Left ventricle myocardium superior (tissue), 1 donor: Measurements from ENCODE around the gene SLC50A1. TPM values are rescaled to one million over a fixed set of nuclear protein-coding genes. Genes with fewer than 3 reads are reported as not detected.
A peak's percentile ranks its signal among the peaks of the same experiment; 100 is the strongest.
"Not testable (repeated sequence)": the region's sequence is repeated elsewhere in the genome, so short reads cannot be mapped to it uniquely, and the experiment has no call there.

Experiments
- ATAC-seq: fragments of 200-7000 bp; cut with Tn5 transposase; one replicate; pipeline ENCODE4 v1.9.1; 2020; ENCODE audit warnings: mild to moderate bottlenecking, moderate library complexity
- DNase-seq: peaks from one replicate; pipeline ENCODE4 v3.0.0-alpha.2; 2020
- intact Hi-C: fragments of 100-400 bp; cut with micrococcal nuclease; formaldehyde crosslinking; loops from one replicate; pipeline ENCODE4 v1.11.0; 2022
- total RNA-seq: library from RNA; stranded (reverse); fragmentation: NEBNext Ultra II Directional; extraction: Animal tissue kit (Norgen Biotek cat#: 25700); gene quantifications from one replicate; pipeline ENCODE4 v1.2.1, GENCODE V29; 2021
- donor health status: DM: no; HTN: yes; CAD: no; lungs with severe emphysema.

Gene SLC50A1
- total RNA-seq, 1 donor from 2014 or later, result 8.8 TPM

DNA sequence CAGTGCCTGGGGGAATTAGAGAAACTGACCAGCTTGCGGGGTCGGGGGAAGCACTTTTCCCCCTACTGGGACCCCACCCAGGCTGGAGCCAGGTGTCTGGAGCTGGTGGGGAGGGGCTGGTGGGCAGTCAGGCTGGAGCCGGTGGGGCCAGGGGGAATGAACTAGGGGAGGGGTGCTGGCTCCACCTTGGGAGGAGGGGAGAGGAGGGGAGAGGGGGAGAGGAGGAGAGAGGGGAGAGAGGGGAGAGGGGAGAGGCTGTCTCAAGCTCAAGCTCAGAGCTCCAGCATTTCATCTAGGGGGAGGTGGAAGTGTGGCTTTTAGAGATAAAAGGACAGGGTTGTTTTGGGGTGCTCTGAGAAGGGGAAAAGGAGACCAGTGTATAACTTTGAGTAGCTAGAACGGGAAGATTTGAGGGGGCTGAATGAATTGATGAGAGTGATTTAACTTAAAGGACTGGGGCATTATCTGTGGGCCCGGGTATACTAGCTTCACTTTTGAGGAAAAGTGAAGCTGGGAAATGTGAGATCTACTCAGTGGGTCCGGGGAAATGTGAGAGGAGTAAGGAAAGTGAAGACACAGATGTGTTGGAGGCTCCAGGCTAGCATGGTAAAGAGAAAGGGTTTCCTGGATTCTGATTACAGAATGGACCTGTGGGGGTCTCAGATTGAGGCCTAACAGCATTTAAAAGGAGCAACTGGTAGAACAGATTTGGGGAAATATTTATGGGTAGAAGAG is 5.2 kb upstream of the SLC50A1 start:
- ATAC-seq, result no peak
- intact Hi-C loops, result no loop called here
- no peak for DNase-seq

DNA sequence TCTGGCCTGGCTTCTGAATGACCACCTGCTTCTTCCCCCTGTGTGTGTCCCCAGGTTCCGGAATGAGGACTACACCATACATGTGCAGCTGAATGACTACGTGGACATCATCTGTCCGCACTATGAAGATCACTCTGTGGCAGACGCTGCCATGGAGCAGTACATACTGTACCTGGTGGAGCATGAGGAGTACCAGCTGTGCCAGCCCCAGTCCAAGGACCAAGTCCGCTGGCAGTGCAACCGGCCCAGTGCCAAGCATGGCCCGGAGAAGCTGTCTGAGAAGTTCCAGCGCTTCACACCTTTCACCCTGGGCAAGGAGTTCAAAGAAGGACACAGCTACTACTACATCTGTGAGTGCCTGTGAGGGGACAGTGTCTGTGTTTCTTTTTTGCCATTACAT is 4.4 kb upstream of the SLC50A1 start:
- peak; percentile 80 for DNase-seq
- ATAC-seq, result peak; percentile 11
- intact Hi-C loops, result no loop called here

DNA sequence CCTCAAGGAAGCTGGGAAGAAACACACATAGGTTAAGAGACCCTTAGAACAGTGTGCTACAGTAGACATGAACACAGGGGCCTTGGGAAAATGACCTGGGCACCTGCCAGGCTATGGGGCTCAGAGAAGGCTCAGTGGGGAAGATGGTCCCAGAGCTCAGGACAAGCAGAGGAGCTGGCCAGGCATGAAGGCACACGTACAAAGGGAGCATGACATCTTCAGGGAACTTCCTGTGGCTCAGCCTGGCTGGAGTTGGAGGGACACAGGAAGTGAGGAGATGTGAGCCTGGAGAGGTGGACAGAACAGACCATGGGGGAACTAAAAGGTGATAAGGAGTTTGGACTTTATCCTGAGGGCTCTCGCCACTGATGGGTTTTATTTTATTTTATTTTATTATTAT is 3.8 kb upstream of the SLC50A1 start:
- DNase-seq, result no peak
- ATAC-seq, result no peak
- intact Hi-C loops, result no loop called here

DNA sequence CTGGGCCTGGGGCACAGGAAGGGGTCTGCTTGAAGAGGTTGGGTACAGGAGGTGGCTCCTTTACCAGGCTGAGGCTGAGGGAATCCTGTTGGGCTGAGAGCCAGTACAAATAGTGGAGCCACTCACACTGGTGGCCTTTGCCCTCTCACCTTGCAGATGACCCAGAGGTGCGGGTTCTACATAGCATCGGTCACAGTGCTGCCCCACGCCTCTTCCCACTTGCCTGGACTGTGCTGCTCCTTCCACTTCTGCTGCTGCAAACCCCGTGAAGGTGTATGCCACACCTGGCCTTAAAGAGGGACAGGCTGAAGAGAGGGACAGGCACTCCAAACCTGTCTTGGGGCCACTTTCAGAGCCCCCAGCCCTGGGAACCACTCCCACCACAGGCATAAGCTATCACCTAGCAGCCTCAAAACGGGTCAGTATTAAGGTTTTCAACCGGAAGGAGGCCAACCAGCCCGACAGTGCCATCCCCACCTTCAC is 1.8 kb upstream of the SLC50A1 start:
- DNase-seq (no peak), ATAC-seq (no peak)
- intact Hi-C loops, result no loop called here

DNA sequence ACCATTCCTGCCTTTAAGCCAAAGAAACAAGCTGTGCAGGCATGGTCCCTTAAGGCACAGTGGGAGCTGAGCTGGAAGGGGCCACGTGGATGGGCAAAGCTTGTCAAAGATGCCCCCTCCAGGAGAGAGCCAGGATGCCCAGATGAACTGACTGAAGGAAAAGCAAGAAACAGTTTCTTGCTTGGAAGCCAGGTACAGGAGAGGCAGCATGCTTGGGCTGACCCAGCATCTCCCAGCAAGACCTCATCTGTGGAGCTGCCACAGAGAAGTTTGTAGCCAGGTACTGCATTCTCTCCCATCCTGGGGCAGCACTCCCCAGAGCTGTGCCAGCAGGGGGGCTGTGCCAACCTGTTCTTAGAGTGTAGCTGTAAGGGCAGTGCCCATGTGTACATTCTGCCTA is 1.3 kb upstream of the SLC50A1 start:
- ATAC-seq, result no peak
- intact Hi-C loops, result no loop called here
- no peak for DNase-seq

DNA sequence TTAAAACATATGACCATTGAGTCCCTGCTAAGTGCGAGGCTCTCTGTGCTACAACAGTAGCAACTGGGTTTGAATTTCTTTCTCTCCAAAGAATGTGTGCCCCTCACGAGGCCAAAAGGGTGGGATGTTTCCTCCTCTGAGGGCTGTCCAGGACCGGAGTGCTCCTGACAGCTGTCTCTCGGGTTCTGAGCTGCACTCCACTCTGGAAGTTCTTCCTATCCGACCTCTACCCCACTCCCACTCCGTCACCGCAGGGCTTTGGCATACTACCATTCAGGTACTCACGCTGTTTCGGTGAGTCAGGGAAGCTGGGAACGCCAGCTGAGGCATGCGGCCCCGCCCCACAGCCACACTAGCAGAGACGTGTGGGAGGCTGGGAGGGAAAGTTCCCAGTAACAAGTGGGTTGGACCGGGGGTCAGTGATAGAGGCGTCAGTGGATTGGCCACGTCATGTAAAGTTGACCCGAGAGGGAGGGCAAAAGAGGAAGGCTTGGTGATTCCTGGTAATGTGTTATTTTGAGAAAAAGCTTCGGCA is 705 bp upstream of the SLC50A1 start:
- DNase-seq (peak; percentile 86), ATAC-seq (peak; percentile 65)
- intact Hi-C loops, result no loop called here

DNA sequence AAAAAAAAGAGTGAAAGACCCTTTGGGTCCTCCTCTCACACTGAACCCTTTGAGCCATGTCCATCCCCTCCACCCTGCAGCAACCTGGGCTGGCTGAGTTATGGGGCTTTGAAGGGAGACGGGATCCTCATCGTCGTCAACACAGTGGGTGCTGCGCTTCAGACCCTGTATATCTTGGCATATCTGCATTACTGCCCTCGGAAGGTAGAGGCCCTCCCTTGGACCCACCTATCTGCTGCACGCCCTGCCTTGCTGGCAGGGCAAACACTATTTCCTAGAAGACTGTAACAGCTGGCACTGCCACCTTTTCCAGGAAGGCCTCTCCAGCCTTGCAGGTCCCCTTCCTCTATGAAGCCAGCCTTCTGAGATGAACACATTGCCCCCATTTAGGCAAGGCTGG is 1.1 kb downstream of the SLC50A1 start:
- no peak for ATAC-seq
- intact Hi-C loops, result no loop called here
- DNase-seq, result no peak

DNA sequence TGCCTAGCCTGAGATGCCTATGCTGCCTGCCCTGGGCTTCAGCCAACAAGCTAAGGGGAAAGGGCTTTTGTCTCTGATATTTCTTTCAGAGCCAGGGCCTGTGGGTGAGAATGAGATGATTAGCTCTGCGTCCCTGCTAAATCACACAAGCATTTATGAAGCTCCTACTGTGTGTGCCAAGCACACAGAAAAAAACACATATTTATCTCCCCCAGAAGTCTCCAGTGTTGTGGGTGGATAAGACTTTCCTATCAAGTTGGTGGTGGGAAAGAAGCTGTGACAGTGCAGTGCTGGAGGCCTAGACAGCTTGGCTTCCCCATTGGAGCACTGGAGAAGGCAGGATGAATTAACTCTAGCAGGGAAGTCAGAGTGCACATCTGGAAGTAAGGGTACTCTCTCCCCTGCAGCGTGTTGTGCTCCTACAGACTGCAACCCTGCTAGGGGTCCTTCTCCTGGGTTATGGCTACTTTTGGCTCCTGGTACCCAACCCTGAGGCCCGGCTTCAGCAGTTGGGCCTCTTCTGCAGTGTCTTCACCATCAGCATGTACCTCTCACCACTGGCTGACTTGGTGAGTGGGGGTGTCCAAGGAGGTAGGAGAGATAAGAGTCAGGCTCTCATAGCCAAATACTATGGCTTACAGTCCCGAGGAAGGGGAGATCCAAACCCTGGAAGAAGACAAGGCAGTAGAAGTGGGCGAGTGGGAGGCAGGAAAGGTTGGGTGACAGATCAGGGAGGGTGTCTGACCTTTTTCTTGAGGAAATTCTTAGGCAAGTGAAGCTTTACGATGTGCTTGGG is 1.7 kb downstream of the SLC50A1 start:
- intact Hi-C loops, result no loop called here
- ATAC-seq (no peak), DNase-seq (no peak)

DNA sequence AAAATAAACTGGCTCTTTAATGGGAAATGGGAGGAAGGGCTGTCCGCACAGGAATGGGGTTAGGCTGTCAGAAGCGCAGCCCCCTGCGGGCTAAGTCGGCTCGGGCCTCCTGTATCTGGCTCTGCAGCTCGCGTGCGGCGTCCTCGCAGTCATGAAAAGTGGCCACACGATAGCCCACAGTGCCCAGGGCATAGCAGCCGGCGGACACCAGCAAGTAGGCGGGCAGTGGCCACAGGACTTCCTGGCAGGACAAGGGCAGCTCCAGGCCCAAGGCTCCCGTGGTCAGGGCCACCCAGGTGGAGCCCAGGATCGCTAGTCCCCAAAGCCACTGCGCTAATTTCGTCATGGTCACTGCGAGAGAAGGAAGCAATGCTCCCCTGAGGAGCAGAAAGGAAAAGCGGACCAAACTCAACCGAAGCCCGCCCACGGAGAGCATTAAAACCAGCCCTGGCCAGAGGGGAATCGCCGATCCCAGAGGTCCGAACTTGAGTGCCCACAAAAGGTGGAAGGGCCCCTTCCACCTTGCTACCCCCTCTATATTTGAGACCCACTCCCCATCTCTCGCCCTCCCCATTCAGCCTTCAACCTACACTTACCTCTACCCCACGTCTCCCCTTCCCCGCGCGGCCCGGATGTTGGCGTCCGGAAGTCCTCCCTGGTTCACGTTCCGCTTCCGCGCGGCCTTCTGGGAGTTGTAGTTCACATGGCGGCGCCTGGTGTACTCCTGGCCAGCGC is 4.4 kb downstream of the SLC50A1 start, which contains the start of gene DPM3:
Gene DPM3 (minus strand): TSS at position 637 of the 735 bp plus-strand sequence. CDS start 291 bp downstream, at position 346.
- peak; percentile 93 for DNase-seq
- ATAC-seq, result peak; percentile 71
- intact Hi-C loops, result no loop called here

DNA sequence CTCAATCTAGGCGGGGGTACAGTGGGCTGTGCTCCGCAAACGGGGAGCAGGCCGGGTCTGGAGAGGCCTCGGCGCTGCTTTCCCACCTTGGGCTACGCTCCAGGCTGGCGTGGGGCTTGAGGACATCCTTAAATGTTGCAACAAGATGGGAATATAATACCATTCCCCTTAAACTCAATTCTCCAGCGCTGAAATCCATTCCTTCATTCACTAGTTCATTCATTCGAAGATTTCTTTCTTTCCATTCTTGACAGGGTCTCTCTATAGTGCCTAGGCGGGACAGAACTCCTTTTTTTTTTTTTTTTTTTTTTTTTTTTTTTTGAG is 4.9 kb downstream of the SLC50A1 start:
- no peak for ATAC-seq
- intact Hi-C loops, result no loop called here

DNA sequence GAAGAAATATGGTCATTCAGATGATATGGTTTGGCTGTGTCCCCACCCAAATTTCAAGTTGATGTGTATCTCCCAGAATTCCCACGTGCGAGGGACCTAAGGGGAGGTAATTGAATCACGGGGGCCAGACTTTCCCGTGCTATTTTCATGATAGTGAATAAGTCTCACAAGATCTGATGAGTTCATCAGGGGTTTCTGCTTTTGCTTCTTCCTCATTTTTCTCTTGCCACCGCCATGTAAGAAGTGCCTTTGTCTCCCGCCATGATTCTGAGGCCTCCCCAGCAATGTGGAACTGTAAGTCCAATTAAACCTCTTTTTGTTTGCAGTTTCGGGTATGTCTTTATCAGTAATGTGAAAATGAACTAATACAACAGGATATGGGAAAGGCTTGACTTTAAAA is 6.1 kb downstream of the SLC50A1 start:
- DNase-seq (no peak), ATAC-seq (no peak)
- intact Hi-C loops, result no loop called here

More for the DNA sequence above, 4.9 kb downstream of the SLC50A1 start:
- DNase-seq, result no peak

DNA sequence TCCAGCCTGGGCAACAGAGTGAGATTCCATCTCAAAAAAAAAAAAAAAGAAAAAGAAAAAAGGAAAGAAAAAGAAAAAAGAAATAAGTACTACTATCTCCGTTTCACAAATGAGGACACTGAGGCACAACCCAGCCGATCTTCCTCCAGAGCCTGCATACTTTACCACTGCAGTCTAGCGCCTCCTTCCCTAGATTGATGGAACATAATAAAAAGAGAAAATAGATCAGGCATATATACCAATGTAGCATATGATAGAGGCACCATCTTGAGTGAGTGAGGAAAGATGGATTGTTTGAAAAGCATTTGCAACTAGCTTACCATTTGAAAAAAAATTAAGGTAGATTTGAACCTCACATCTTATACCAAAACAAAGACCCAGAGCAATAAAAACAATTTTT is 9.8 kb downstream of the SLC50A1 start:
- DNase-seq (no peak), ATAC-seq (no peak)
- intact Hi-C loops, result no loop called here

DNA sequence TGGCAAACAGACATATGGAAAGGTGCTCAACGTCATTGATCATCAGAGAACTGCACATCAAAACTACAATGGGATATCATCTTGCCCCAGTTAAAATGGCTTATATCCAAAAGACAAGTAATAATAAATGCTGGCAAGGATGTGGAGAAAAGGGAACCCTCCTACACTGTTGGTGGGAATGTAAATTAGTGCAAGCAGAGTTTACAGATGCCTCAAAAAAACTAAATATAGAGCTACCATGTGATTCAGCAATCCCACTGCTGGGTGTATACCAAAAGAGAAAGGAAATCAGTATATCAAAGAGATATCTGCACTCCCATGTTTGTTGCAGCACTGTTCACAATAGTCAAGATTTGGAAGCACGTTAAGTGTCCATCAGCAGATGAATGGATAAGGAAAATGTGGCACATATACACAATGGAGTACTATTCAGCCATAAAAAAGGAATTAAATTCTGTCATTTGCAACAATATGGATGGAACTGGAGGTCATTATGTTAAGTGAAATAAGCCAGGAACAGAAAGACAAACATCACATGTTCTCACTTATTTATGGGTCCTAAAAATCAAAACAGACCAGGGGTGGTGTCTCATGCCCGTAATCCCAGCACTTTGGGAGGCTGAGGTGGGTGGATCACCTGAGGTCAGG is 20.5 kb downstream of the SLC50A1 start:
- DNase-seq, intact Hi-C loops, ATAC-seq: not testable (repeated sequence)

DNA sequence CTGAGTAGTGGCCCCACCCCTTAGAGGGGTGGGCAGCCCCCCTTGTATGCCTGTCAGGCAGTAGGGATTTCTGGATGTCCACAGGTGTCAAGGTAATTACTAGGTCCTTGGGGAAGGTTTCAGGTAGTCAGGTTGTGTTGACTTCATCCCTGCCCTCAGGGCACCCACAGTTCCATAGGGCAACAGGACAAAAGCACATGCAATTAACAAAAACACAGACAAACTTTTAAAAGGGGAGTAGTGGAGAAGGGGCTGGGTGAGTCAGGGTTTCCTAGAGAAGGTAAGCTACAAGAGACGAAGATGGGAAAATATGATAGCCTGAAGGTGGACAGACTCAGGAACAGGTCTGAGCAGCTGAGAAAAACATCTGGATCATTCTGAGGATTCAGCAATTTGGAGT is 23.3 kb downstream of the SLC50A1 start:
- intact Hi-C loops, result no loop called here
- DNase-seq (no peak), ATAC-seq (no peak)

DNA sequence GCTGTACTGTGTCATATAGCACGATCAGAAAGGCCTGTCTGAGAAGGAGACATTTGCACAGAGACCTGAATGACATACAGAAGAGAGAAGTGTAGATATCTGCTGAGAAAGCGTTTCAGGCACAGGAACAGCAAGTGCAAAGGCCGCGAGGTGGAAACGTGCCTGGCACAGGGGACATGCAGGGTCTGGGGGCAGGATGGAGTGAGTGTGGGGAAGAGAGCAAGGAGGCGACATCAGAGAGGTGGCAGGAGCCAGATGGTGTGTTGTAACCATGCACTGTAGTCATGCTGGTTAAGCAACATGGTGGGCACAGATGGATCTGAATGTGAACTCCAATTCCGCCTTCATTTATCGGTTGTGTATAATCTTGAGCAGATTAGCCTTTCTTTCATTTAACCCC is 24.5 kb downstream of the SLC50A1 start:
- DNase-seq, result no peak
- intact Hi-C loops, result no loop called here
- ATAC-seq, result no peak

DNA sequence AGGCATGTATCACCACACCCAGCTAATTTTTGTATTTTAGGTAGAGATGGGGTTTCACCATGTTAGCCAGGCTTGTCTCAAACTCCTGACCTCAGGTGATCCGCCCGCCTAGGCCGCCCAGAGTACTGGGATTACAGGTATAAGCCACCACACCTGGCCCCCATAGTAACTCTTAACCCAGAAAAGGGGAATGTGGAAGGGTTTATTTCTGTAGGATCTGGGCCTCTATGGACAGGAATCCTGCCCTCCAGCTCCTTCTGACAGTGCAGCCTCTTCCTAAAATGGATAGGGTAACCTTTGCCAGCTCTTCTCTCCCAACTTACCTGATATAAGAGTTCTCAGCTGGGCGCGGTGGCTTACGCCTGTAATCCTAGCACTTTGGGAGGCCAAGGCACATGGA is 27.0 kb downstream of the SLC50A1 start:
- intact Hi-C loops, ATAC-seq, DNase-seq: not testable (repeated sequence)

DNA sequence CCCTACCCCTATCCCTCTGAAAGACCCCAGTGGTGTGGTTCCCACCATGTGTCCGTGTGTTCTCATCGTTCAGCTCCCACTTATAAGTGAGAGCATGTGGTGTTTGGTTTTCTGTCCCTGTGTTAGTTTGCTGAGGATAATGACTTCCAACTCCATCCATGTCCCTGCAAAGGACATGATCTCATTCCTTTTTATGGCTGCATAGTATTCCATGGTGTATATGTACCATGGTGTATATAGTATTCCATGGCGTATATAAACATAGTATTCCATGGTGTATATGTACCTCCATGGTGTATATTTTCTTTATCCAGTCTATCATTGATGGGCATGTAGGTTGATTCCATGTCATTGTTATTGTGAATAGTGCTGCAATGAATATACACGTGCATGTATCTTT is 28.1 kb downstream of the SLC50A1 start:
- DNase-seq, intact Hi-C loops, ATAC-seq: not testable (repeated sequence)

DNA sequence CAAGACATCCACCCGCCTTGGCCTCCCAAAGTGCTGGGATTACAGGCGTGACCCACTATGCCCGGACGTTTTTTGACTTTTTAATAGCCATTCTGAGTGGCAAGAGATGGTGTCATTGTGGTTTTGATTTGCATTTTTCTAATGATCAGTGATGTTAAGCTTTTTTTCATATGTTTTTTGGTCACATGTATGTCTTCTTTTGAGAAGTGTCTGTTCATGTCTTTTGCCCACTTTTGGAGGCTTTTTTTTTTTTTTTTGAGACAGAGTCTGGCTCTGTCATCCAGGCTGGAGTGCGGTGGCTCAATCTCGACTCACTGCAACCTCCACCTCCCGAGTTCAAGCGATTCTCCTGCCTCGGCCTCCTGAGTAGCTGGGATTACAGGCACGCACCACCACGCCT is 29.0 kb downstream of the SLC50A1 start:
- ATAC-seq, DNase-seq, intact Hi-C loops: not testable (repeated sequence)

DNA sequence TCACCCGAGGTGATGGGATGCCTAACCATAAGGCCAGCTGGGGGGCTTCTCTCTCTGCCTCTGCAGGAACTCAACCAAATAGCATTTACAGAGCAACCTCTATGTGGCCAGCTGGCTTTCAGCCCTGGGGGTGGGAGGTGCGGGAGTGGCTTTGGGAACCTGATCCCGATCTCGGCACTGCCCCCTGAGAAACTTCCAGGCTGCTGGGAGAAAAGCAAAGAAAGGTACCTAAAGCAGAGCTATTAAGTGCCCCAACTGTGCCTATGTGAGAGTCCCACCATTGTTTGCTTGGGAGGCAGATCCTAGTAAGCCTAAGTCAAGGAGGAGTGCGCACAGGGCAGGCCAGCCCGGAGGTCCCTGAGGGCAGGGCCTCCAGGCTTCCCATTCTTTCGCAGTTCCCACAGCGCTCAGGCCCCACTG is 30.4 kb downstream of the SLC50A1 start:
- intact Hi-C loops, result no loop called here
- no peak for ATAC-seq
- DNase-seq, result peak; percentile 37
